ENCODE data around the gene CABP5.

CABP5 gene

DNA sequence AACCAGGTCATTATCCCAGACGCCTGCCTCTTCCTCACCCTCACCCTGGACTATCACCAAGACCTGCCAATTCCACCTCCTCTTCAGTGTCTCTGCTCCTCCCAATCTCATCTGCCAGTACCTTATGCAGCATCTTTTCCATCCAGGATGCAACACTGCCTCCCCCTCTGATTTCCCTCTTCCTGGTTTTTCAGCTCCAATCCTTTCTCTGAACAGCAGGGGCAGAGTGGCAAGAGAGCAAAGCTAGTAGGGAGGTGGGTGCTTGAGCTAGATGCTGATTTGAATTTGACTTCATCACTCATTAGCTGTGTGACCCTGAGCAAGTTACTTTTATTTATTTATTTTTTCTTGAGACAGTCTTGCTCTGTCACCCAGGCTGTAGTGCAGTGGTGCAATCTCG, 25.6 kb upstream of the CABP5 start:
- TF ChIP-seq, protein P1, sequence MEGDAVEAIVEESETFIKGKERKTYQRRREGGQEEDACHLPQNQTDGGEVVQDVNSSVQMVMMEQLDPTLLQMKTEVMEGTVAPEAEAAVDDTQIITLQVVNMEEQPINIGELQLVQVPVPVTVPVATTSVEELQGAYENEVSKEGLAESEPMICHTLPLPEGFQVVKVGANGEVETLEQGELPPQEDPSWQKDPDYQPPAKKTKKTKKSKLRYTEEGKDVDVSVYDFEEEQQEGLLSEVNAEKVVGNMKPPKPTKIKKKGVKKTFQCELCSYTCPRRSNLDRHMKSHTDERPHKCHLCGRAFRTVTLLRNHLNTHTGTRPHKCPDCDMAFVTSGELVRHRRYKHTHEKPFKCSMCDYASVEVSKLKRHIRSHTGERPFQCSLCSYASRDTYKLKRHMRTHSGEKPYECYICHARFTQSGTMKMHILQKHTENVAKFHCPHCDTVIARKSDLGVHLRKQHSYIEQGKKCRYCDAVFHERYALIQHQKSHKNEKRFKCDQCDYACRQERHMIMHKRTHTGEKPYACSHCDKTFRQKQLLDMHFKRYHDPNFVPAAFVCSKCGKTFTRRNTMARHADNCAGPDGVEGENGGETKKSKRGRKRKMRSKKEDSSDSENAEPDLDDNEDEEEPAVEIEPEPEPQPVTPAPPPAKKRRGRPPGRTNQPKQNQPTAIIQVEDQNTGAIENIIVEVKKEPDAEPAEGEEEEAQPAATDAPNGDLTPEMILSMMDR (IDR thresholded peaks at IDR 0.05; ENCODE audit: low read depth, low read length), result no peak
- DNase-seq (ENCODE audit: extremely low read depth, low read depth), result no peak

DNA sequence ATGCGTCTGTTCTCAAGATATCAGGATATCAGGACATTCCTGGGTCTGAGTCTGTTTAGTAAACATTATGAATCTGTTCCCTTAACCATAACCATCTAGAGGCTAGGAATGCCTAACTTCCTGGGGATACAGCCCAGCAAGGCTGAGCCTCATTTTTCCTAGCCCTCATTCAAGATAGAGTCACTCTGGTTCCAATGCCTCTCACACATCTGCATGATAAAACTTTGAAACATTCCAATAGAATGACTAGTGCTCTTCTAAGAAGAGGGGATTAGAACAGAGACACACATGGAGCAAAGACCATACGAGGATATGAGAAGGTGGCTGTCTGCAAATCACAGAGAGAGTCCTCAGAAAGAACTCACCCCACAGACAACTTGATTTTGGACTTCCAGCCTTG, 20.6 kb upstream of the CABP5 start:
- TF ChIP-seq, protein P1 (IDR thresholded peaks at IDR 0.05; ENCODE audit: low read depth, low read length), result no peak
- DNase-seq (ENCODE audit: extremely low read depth, low read depth), result no peak

DNA sequence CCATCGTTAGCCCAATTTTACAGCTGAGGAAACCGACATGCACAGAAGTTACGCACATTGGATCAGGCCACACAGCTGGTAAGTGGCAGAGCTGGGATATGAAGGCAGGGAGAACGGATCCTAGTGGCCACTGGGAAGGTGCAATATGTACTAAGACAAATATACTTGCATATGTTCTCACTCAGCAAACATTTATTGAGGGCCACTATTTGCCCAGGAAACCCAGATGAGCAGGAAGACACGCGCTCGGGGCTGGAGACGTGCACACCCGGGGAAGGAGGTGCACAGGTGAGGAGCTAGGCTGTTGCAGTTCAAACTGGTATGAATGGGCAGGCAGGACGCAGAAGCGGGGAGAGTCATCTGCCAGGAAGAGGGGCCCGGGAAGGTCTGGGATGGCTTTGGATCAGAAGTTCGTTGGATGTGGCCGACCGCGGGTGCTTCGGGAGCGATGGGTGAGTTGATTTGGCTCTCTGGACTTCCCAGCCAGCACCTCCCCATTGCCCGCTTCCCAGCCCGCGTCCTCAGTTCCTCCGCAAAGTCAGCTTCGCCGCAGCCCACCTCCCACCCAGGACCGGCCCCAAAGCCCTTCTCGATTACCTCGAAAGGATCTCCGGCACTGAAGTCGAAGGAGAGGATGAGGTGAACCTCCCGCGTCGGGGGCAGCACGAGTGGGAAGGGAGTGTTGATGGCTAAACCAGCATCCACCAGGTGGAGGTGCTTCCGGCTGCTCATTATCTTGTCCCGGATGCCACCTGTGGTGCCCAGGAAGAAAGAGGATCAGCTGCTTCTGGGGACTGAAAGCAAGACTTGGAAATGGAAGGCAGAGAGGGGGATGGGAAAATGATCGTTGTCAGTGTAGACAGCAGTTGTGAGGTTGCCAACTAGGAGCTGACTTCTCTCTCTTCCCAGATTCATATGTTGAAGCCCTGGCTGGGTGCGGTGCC, 17.8 kb upstream of the CABP5 start:
- TF ChIP-seq, protein P1 (IDR thresholded peaks at IDR 0.05; ENCODE audit: low read depth, low read length), result no peak
- no peak for DNase-seq (ENCODE audit: extremely low read depth, low read depth)

DNA sequence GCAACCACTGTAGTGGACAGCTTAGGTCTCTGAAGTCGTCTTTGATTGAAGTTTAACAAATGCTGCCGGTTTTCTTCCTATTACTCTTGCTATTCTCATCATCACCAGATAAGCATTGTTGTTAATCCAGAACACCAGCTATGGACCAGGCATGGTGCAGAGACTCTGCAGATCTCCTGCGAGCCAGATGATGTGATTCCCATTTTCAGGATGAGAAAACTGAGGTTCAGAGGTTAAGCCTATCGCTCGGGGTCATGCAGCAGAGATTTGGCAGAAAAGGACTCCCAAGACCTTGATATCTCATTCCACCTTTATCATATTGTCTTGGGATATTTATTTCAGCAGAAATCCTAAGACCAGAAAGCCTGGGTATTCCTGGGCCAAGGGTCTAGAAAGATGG, 16.5 kb upstream of the CABP5 start:
- TF ChIP-seq, protein P1 (IDR thresholded peaks at IDR 0.05; ENCODE audit: low read depth, low read length), result no peak
- DNase-seq (ENCODE audit: extremely low read depth, low read depth), result no peak

GRCh38 chr19:48059331-48059730, 15.5 kb upstream of the CABP5 start:
- no peak for DNase-seq (ENCODE audit: extremely low read depth, low read depth)
- TF ChIP-seq, protein P1 (IDR thresholded peaks at IDR 0.05; ENCODE audit: low read depth, low read length), result no peak

DNA sequence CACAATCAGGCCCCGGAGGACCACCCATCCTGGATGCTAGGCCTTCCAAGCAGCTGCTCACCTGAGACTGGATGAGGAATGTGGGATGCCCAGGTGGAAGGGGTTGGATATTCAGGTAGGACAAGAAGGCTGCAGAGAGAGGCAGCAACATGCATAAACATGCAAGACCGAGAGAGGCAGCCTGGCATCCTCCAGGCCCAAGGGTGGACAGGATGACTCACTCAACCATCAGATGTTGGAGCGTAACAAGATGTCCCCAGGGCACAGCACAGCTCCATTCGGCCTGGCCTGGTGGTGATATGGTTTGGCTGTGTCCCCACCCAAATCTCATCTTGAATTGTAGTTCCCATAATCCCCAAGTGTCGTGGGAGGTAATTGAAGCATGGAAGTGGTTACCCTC, 10.0 kb upstream of the CABP5 start:
- DNase-seq (ENCODE audit: extremely low read depth, low read depth), result no peak
- TF ChIP-seq, protein P1 (IDR thresholded peaks at IDR 0.05; ENCODE audit: low read depth, low read length), result no peak

DNA sequence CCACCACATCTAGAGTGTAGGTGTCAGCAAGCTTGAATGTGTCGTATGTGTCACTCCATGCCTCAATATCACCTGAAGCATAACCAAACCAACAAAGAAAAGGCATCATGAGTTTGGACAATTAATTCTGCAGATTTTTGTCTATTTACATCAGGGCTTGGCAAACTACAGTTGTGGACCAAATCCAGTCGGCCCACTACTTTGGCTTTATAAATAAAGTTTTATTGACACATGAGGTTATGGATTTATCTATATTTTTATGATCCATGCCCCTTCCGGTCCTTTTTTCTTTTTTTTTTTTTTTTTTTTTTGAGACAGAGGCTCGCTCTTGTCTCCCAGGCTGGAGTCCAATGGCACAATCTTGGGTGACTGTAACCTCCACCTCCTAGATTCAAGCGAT, 9.2 kb upstream of the CABP5 start:
- TF ChIP-seq, protein P1 (IDR thresholded peaks at IDR 0.05; ENCODE audit: low read depth, low read length), result no peak
- no peak for DNase-seq (ENCODE audit: extremely low read depth, low read depth)
